HepG2 (cell line): Measurements from ENCODE around the gene HLF. TPM values are rescaled to one million over a fixed set of nuclear protein-coding genes. Genes with fewer than 3 reads are reported as not detected.

Experiments used
- CREB3 ChIP-seq: sonication (generic); formaldehyde crosslinking; IDR thresholded peaks from 2 replicates; pipeline ENCODE4 v1.5.0; 2020; ENCODE audit warnings: missing genetic modification reagents
- FOXO1 ChIP-seq: sonication (generic); formaldehyde crosslinking; IDR thresholded peaks from 2 replicates; pipeline ENCODE4 v1.4.0; 2020; ENCODE audit warnings: missing genetic modification reagents
- HDAC1 ChIP-seq: sonication (generic); formaldehyde crosslinking; IDR thresholded peaks from 2 replicates; pipeline ENCODE4 v1.5.1; 2020; ENCODE audit warnings: mild to moderate bottlenecking, missing genetic modification reagents
- HNRNPH1 ChIP-seq: fragments of 200-400 bp; formaldehyde crosslinking; optimal IDR thresholded peaks from 2 replicates; pipeline ENCODE3; 2017; ENCODE audit warnings: mild to moderate bottlenecking, low read depth, low read length
- JUNB ChIP-seq: sonication (generic); formaldehyde crosslinking; IDR thresholded peaks from 2 replicates; pipeline ENCODE4 v1.8.0; 2022; ENCODE audit warnings: missing genetic modification reagents, mild to moderate bottlenecking, borderline replicate concordance
- KLF12 ChIP-seq: sonication (generic); formaldehyde crosslinking; IDR thresholded peaks from 2 replicates; pipeline ENCODE4 v1.4.0; 2020; ENCODE audit warnings: missing genetic modification reagents, borderline replicate concordance
- MEIS2 ChIP-seq: sonication (generic); formaldehyde crosslinking; IDR thresholded peaks from 2 replicates; pipeline ENCODE4 v1.9.0; 2021; ENCODE audit warnings: mild to moderate bottlenecking, missing genetic modification reagents
- MXD3 ChIP-seq: IDR thresholded peaks from 2 replicates; pipeline ENCODE4 v1.6.1; 2016; ENCODE audit warnings: mild to moderate bottlenecking, missing biosample characterization, missing genetic modification reagents
- RBFOX2 ChIP-seq: fragments of 200-400 bp; formaldehyde crosslinking; IDR thresholded peaks from 2 replicates; pipeline ENCODE4 v1.6.1; 2017; ENCODE audit warnings: low read depth, mild to moderate bottlenecking, low read length
- REPIN1 ChIP-seq: sonication (generic); formaldehyde crosslinking; IDR thresholded peaks from 2 replicates; pipeline ENCODE4 v1.8.0; 2022; ENCODE audit warnings: missing genetic modification reagents, low read depth, mild to moderate bottlenecking, borderline replicate concordance
- SKIL ChIP-seq: sonication (generic); formaldehyde crosslinking; IDR thresholded peaks from 2 replicates; pipeline ENCODE4 v1.8.0; 2022; ENCODE audit warnings: missing genetic modification reagents, mild to moderate bottlenecking, moderate library complexity, borderline replicate concordance
- SMAD3 ChIP-seq: sonication (generic); formaldehyde crosslinking; IDR thresholded peaks from 2 replicates; pipeline ENCODE4 v1.4.0; 2020; ENCODE audit warnings: missing genetic modification reagents
- SP140L ChIP-seq: sonication (generic); formaldehyde crosslinking; IDR thresholded peaks from 2 replicates; pipeline ENCODE4 v1.4.0; 2020; ENCODE audit warnings: missing genetic modification reagents, borderline replicate concordance
- SRY ChIP-seq: sonication (generic); formaldehyde crosslinking; IDR thresholded peaks from 2 replicates; pipeline ENCODE4 v1.8.0; 2022; ENCODE audit warnings: mild to moderate bottlenecking, missing genetic modification reagents
- TEAD3 ChIP-seq: optimal IDR thresholded peaks from 2 replicates; pipeline ENCODE3; 2016; ENCODE audit warnings: borderline replicate concordance
- ZNF124 ChIP-seq: sonication (generic); formaldehyde crosslinking; IDR thresholded peaks from 2 replicates; pipeline ENCODE4 v1.4.0; 2020; ENCODE audit warnings: missing genetic modification reagents
- ZNF143 ChIP-seq: sonication (generic); formaldehyde crosslinking; IDR thresholded peaks from 2 replicates; pipeline ENCODE4 v1.4.0; 2020; ENCODE audit warnings: missing genetic modification reagents
- ZNF205 ChIP-seq: IDR thresholded peaks from 2 replicates; pipeline ENCODE4 v1.6.1; 2018; ENCODE audit warnings: missing biosample characterization, missing genetic modification reagents
- ZNF333 ChIP-seq: sonication (generic); formaldehyde crosslinking; IDR thresholded peaks from 2 replicates; pipeline ENCODE4 v1.4.0; 2020; ENCODE audit warnings: mild to moderate bottlenecking, missing genetic modification reagents, borderline replicate concordance
- ZNF563 ChIP-seq: sonication (generic); formaldehyde crosslinking; IDR thresholded peaks from 2 replicates; pipeline ENCODE4 v1.8.0; 2022; ENCODE audit warnings: mild to moderate bottlenecking, moderate library complexity, missing genetic modification reagents
- ZNF597 ChIP-seq: sonication (generic); formaldehyde crosslinking; IDR thresholded peaks from 2 replicates; pipeline ENCODE4 v1.5.0; 2020; ENCODE audit warnings: missing genetic modification reagents
- ZNF691 ChIP-seq: sonication (generic); formaldehyde crosslinking; IDR thresholded peaks from 2 replicates; pipeline ENCODE4 v1.4.0; 2020; ENCODE audit warnings: missing genetic modification reagents, low read depth, mild to moderate bottlenecking, borderline replicate concordance
- ZNF7 ChIP-seq: IDR thresholded peaks from 2 replicates; pipeline ENCODE4 v1.6.1; 2016; ENCODE audit warnings: missing biosample characterization, missing genetic modification reagents
- ZNF841 ChIP-seq: sonication (generic); formaldehyde crosslinking; IDR thresholded peaks from 2 replicates; pipeline ENCODE4 v1.8.1; 2023; ENCODE audit warnings: missing genetic modification reagents, borderline replicate concordance
- ZNF879 ChIP-seq: sonication (generic); formaldehyde crosslinking; IDR thresholded peaks from 2 replicates; pipeline ENCODE4 v1.8.1; 2023; ENCODE audit warnings: missing genetic modification reagents
- ZNF891 ChIP-seq: sonication (generic); formaldehyde crosslinking; IDR thresholded peaks from 2 replicates; pipeline ENCODE4 v1.5.0; 2020; ENCODE audit warnings: mild to moderate bottlenecking, missing genetic modification reagents
- polyA plus RNA-seq, 8 experiments: library from polyadenylated mRNA; depleted of rRNA in 3 of 8; stranded (reverse) in 7 of 8; unstranded in 1 of 8; fragments of >200 nt; fragmentation: Illumina TruSeq in 4 of 8; extraction: Trizol in 4 of 8; gene quantifications; 2 replicates each; pipeline versions ENCODE4 v1.2.1 to v1.2.3, GENCODE V29; 2011 to 2016; ENCODE audit warnings: low read depth in 4 of 8, missing spikeins in 1 of 8, mixed read lengths in 1 of 8; ENCODE audit not compliant: insufficient read depth in 1 of 8
- total RNA-seq, 5 experiments: library from RNA; depleted of rRNA; stranded (reverse); fragments of >200 nt; fragmentation: Illumina TruSeq; extraction: Trizol; gene quantifications; 2 replicates each; pipeline ENCODE4 v1.2.3, GENCODE V29; 2016; ENCODE audit warnings: low read depth in 1 of 5

Gene HLF
- total and polyA plus RNA-seq, 2 of the 13 experiments (the other 11 are each of a cell fraction or from before 2014, with no cell fraction given): 202 to 346 TPM

- TF ChIP-seq ZNF691 (no peak), ZNF841 (CRISPR knock-in tag) (no peak), SRY (CRISPR knock-in tag) (no peak), ZNF205 (CRISPR knock-in tag) (0 out of 2 replicates have a peak, but pooled peaks have one; percentile 24), MEIS2 (CRISPR knock-in tag) (no peak), ZNF891 (CRISPR knock-in tag) (peak; percentile 78; the same call in 1 of the 2 replicates), CREB3 (CRISPR knock-in tag) (no peak), ZNF124 (CRISPR knock-in tag) (no peak), ZNF879 (CRISPR knock-in tag) (no peak), TEAD3 (CRISPR knock-in tag) (peak; percentile 15), SMAD3 (CRISPR knock-in tag) (no peak), ZNF563 (CRISPR knock-in tag) (no peak), SP140L (CRISPR knock-in tag) (no peak), KLF12 (CRISPR knock-in tag) (no peak), ZNF333 (CRISPR knock-in tag) (0 out of 2 replicates have a peak, but pooled peaks have one; percentile 33), ZNF7 (CRISPR knock-in tag) (no peak), SKIL (CRISPR knock-in tag) (no peak), RBFOX2 (peak; percentile 59; the same call in 1 of the 2 replicates), ZNF143 (no peak), HNRNPH1 (no peak), ZNF597 (CRISPR knock-in tag) (no peak), FOXO1 (no peak), MXD3 (no peak), HDAC1 (CRISPR knock-in tag) (no peak), REPIN1 (CRISPR knock-in tag) (peak; percentile 39; the same call in 1 of the 2 replicates), JUNB (CRISPR knock-in tag) (0 out of 2 replicates have a peak, but pooled peaks have one; percentile 29)
Measured at GRCh38 chr17:55288356-55289105, 23.8 kb downstream of the HLF start (continued).
